ENCODE data around the gene AK8.

DNA sequence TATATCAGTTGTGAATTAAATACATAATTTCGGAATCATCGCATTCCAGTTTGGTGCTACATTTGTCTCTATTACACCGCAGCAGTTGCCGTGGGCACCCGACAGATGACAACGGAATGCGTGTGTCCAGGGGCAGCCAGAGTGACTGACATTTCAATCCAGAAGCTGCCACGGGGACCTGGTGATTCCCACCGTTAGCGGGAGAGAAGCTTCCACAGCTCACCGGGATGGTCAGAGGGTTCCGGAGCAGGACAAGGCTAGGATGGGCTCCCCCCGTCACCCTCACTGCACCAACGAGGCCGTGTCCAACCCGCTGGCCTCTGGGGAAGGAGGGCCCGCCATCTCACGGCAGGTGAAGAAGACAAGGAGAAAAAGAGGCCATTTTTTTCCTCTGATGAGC is 121.1 kb downstream of the AK8 start:
- TF ChIP-seq SUZ12 (IDR thresholded peaks at IDR 0.05) (no peak), NFRKB (IDR thresholded peaks at IDR 0.05) (no peak), ELF4 (IDR thresholded peaks at IDR 0.05) (no peak), CTBP1 (IDR thresholded peaks at IDR 0.05; ENCODE audit: borderline replicate concordance) (no peak), HDGF (IDR thresholded peaks at IDR 0.05; ENCODE audit: borderline replicate concordance) (no peak), LEF1 (IDR thresholded peaks at IDR 0.05; ENCODE audit: borderline replicate concordance) (no peak), ARNT (IDR thresholded peaks at IDR 0.05) (no peak), FOXM1 (IDR thresholded peaks at IDR 0.05; ENCODE audit: borderline replicate concordance) (no peak), BHLHE40 (IDR thresholded peaks at IDR 0.05; ENCODE audit: borderline replicate concordance) (no peak), FOXA1 (IDR thresholded peaks at IDR 0.05) (no peak), SP1 (IDR thresholded peaks at IDR 0.05) (no peak), TARDBP (IDR thresholded peaks at IDR 0.05) (no peak), ZNF384 (IDR thresholded peaks at IDR 0.05) (no peak)
- TF ChIP-seq, protein P1, sequence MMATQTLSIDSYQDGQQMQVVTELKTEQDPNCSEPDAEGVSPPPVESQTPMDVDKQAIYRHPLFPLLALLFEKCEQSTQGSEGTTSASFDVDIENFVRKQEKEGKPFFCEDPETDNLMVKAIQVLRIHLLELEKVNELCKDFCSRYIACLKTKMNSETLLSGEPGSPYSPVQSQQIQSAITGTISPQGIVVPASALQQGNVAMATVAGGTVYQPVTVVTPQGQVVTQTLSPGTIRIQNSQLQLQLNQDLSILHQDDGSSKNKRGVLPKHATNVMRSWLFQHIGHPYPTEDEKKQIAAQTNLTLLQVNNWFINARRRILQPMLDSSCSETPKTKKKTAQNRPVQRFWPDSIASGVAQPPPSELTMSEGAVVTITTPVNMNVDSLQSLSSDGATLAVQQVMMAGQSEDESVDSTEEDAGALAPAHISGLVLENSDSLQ (IDR thresholded peaks at IDR 0.05), result no peak
